HG03558 (cell line): ENCODE results near the gene HARBI1.

ENCODE experiments used
- ATAC-seq: cut with Tn5 transposase; IDR thresholded peaks from one replicate; pipeline ENCODE4 v1.9.1; 2021; ENCODE audit warnings: moderate number of reproducible peaks; ENCODE audit not compliant: unreplicated experiment; ENCODE audit errors: extremely low read depth

HARBI1 gene

GRCh38 chr11:46617134-46617971 is at the start of gene HARBI1, which contains the start of gene ATG13:
Gene HARBI1 (minus strand): TSS chr11:46617227. CDS start chr11:46616237, 990 bp downstream.
Gene ATG13 (plus strand): TSS chr11:46617553. CDS start chr11:46644292, 26,739 bp downstream.
- ATAC-seq, result peak; percentile 81

GRCh38 chr11:46666516-46666915 is 49.5 kb upstream of the HARBI1 start:
- ATAC-seq, result no peak

GRCh38 chr11:46665356-46665755 is 48.3 kb upstream of the HARBI1 start:
- no peak for ATAC-seq

- ATAC-seq, result no peak
Observed at GRCh38 chr11:46664612-46665011, 47.6 kb upstream of the HARBI1 start.

GRCh38 chr11:46663277-46663940 is 46.4 kb upstream of the HARBI1 start:
- ATAC-seq, result no peak

- ATAC-seq, result no peak
Observed at GRCh38 chr11:46662366-46662765, 45.3 kb upstream of the HARBI1 start.

- no peak for ATAC-seq
Observed at GRCh38 chr11:46661836-46662235, 44.8 kb upstream of the HARBI1 start.

- ATAC-seq, result no peak
Observed at GRCh38 chr11:46659908-46660307, 42.9 kb upstream of the HARBI1 start.

GRCh38 chr11:46658259-46658658 is 41.2 kb upstream of the HARBI1 start:
- ATAC-seq, result no peak

- no peak for ATAC-seq
Observed at GRCh38 chr11:46657186-46657585, 40.2 kb upstream of the HARBI1 start.

GRCh38 chr11:46655631-46656030 is 38.6 kb upstream of the HARBI1 start:
- no peak for ATAC-seq

- ATAC-seq, result no peak
Observed at GRCh38 chr11:46649180-46649738, 32.2 kb upstream of the HARBI1 start.

- no peak for ATAC-seq
Observed at GRCh38 chr11:46643986-46644385, 27.0 kb upstream of the HARBI1 start.

- no peak for ATAC-seq
Observed at GRCh38 chr11:46643531-46643930, 26.5 kb upstream of the HARBI1 start.

- no peak for ATAC-seq
Observed at GRCh38 chr11:46642627-46643335, 25.8 kb upstream of the HARBI1 start.

- ATAC-seq, result no peak
Observed at GRCh38 chr11:46641639-46642038, 24.6 kb upstream of the HARBI1 start.

GRCh38 chr11:46640036-46640788 is 23.2 kb upstream of the HARBI1 start:
- ATAC-seq, result no peak

GRCh38 chr11:46639197-46639839 is 22.3 kb upstream of the HARBI1 start:
- no peak for ATAC-seq

GRCh38 chr11:46637546-46637945 is 20.5 kb upstream of the HARBI1 start:
- no peak for ATAC-seq
